GM21526 (cell line): ENCODE results near the gene MYRFL.
"Not testable (repeated sequence)": the region's sequence is repeated elsewhere in the genome, so short reads cannot be mapped to it uniquely, and the experiment has no call there.

ENCODE experiments used
- ATAC-seq: cut with Tn5 transposase; IDR thresholded peaks from one replicate; pipeline ENCODE4 v1.9.1; 2021; ENCODE audit warnings: moderate library complexity; ENCODE audit not compliant: unreplicated experiment, low FRiP score

Gene MYRFL

GRCh38 chr12:69978020-69978419 lies 153.0 kb downstream of the MYRFL start:
- no peak for ATAC-seq

DNA sequence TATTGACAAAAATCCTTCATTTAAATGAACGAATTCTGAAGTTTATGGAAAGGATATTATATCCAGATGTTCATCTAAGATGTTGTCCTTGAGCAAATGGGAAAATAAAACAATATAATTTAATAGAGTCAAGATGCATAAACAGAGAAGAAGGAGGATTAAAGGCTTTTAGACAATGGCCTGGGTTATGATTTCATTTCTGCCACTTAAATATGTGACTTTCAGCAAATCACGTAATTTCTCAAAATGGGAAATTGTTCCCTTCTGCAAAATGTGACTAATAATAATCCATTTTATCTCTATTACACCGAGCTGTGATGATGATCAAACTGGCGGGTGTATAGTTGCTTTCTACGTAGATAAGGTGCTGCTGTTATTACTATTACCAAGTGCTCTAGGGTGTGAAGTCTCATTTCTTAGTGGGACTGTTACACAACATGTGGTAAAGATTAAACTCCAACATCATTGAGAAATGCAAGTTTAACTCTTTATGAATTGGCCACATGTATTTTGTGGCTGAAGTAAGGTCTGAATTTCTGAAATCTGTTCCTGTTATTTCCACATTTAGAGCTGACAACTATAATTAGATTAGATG lies 157.0 kb downstream of the MYRFL start:
- no peak for ATAC-seq

- no peak for ATAC-seq
These were observed 159.2 kb downstream of the MYRFL start for GRCh38 chr12:69984241-69984640.

- ATAC-seq: peak; percentile 85
These were observed 160.6 kb downstream of the MYRFL start for GRCh38 chr12:69985656-69986055.

DNA sequence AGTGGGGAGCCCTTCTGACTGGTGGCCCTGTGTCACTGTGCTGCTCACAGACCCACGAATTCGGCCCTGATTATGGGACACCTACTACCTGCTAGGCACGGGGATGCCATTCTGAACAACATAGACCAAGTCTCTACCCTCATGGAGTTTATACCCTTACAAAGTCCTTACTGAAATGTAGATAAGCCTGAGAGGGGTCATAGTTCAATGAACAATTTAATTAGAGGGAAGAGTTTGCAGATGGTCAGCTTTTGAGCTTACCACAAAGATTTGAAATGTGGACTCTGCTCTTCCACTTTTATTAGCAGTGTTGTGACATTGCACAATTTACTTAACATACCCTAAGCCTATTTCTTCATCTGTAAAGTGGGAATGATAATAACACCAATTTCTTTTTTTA lies 161.1 kb downstream of the MYRFL start:
- no peak for ATAC-seq

- no peak for ATAC-seq
These were observed 162.6 kb downstream of the MYRFL start for GRCh38 chr12:69987579-69988091.

DNA sequence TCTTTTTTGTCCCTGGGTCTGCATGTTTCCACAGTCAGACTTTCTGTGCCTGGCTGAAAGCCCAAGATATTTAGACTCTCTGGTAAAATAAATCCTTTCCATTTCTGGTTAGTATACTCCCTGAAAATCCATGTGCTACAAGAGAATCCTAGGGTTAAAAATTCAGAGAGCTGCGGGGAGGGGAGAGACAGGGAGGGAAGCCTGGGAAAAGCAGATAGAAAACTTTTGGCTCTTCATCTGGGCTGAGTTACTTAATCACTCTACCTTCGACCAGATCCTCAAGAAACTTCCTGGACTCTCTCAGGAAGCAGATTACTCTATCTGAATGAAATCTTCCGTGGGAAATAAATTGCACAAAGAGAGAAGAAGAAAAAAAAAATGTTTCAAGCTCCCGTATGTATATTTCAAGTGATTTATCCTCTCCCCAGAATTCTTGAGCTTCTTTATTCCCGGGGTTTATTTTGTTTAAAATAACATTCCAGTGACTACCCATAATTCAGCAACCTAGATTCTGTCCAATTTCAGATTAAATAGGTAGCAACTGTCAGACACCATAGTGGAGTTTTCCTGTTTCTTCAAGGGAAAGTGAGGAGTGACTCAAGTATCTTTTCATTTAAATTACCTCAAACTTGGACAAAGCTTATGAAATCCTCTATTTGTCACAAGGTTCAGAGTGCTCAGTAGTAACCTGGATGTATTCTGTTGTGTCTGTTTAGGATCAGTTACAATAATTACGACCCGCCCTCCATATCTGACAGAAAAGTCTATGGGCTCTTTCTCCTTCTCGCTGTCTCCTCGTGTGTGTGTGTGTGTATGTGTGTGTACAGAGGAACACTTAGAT lies 163.7 kb downstream of the MYRFL start:
- no peak for ATAC-seq

DNA sequence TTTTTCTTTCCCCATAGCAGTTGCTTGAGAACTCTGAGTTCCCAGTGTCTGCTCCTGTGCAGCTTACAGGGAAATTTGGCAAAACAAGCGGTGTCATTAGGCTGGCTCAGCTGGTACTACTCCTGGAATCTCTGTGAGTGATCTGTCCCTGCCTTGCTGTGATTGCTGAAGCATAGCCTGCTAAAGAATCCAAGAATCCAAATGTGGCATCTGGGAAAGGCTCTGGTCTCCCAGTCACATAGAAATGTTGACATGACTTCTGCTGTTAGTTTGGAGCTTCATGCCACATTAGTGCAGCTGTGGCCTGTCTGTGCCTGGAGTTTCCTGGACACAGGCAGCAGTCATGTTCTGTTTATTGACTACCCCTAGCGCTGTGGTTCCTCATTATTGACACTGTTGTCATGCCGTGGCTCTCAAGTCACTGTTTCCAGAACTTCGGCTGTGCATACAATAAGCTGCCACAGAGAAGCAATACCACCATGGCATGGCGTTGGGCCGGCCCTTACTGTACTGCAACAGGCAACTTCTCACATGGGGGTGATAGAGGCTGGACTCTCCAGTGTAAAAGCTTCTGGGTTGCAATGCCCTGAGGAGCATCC lies 166.8 kb downstream of the MYRFL start:
- ATAC-seq: no peak

DNA sequence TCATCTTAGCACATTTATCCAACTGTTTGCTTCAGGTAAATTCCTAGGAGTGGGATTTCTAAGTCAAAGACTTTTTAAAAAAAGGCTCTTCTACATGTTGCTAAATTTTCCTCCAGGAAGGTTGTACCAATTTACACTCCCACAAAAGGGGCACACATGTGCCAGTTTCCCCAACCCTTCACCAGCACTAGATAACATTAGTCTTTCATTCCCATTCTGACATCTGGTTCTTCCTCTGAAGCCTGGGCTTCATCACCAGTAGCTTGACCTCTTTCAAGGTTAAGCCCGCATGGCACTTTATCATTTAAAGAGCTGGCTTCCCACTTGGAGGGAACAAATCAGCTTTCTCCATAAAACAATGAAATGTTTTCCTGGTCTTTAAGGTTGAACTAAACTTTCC lies 168.4 kb downstream of the MYRFL start:
- ATAC-seq: no peak

DNA sequence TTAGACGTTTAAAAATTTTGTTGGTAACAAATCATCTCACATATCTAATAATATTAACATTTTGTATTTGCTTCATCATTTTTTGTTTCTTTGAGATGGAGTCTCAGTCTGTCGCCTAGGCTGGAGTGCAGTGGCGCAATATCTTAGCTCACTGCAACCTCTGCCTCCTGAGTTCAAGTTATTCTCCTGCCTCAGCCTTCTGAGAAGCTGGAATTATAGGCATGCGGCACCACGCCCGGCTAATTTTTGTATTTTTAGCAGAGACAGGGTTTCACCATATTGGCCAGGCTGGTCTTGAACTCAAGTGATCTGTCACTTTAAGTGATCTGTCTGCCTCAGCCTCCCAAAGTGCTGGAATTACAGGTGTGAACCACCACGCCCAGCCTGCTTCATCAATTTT lies 169.1 kb downstream of the MYRFL start:
- ATAC-seq: not testable (repeated sequence)

DNA sequence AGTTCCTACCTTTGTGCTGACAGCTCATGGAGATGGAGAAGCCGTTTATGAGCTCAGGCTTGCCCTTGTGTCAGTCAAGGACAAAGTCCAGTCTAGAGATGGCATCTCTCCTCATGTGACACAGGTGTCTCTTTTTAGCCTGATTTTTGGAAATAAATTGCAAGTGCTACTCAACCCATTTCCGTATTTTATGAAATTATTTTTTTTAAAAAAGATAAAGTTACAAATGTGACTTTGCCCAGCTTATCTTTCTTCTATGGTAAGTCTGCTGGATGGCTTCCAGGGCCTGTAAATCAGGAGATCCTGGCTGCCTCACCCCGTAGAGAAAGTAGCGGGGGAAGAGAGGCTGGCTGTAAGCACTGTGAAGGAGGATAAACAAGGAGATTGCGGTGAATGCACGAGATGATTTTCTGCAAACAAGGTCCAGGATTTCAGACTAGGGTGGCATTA lies 169.7 kb downstream of the MYRFL start:
- ATAC-seq: no peak

DNA sequence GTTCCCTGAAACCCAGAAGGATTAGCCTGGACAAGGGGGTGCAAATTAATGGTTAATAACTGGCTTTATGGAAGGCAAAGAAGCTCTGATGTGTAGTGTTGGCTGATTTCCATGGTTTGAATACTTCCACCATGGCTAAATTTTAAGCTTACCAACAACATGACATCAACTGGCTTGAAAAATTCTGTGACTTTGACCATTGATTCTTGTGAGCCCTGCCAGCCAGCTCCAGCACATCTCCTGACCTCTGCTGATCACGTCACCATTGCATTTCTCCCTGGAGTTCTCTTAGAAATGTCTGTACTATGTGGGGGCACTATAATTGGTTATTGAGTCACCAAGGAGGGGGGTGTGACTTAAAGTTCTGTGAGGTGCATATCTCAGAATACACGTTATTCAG lies 171.2 kb downstream of the MYRFL start:
- no peak for ATAC-seq

DNA sequence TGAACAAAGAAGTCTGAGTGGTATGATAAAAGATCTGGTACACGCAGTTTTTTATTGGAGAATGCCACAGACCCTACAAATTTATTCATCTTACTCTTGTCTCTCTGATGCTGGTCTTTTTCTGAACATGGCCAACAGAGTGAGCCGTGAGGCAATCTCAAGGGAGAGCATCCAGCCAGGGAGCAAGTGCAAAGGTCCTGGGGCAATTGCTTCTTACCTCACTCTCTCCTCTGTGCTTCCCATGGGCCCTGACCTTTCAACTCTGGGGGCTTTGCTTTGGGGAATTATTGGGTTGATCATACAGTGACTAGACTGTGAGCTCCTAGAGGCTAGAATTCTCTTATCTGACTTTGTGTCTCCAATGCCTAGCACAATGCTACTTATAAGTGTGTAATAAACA lies 171.7 kb downstream of the MYRFL start:
- ATAC-seq: no peak

DNA sequence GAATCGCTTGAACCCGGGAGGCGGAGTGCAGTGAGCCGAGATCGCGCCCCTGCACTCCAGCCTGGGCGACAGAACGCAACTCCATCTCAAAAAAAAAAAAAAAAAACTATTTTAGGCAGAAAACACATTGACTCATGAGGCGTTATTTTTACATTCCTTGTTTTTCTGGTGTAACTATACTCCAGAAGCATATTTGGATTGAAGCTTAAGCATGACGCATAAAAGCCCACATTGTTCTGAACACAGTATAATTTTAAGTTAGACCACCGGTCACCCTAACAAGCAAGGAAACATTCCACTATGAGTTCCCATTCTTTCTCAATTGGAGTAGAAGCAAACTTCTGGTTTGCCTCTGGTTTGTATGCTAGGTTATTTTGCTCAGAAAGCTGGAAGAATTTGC lies 173.0 kb downstream of the MYRFL start:
- no peak for ATAC-seq

DNA sequence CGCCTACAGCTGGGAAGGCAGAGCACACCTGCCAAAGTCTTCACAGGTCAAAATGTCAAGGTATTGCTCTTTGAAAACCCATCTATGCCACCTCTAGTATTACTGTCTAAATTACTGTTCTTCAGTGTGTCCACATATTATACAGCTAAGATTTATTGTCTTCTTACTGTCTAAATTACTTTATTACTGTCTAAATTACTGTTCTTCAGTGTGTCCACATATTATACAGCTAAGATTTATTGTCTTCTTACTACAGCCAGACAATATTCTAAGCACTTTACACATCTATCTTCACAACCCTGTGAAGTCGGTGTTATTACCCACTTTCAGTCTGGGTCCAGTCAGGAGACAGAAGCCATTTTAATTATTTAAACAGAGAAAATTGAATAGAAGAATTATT lies 173.9 kb downstream of the MYRFL start:
- no peak for ATAC-seq

DNA sequence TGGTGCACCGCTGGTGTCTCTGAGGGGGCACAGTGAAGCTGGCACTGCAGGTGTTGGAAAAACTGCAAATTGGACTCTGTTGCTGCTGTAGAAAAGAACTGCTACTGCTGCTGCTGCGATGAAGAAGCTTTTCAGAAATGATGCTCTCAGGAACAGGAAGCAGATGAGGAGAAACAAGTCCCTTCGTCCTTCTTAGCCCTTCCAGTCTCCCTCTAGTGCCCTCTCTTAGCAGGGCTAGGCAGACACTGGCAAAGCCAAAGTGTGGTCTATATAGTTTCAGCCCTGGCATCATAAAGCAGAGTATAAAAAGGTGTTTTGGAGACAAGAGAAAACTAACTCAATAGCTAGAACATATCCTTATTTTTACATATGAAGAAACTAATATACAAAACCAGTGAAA lies 174.5 kb downstream of the MYRFL start:
- no peak for ATAC-seq

DNA sequence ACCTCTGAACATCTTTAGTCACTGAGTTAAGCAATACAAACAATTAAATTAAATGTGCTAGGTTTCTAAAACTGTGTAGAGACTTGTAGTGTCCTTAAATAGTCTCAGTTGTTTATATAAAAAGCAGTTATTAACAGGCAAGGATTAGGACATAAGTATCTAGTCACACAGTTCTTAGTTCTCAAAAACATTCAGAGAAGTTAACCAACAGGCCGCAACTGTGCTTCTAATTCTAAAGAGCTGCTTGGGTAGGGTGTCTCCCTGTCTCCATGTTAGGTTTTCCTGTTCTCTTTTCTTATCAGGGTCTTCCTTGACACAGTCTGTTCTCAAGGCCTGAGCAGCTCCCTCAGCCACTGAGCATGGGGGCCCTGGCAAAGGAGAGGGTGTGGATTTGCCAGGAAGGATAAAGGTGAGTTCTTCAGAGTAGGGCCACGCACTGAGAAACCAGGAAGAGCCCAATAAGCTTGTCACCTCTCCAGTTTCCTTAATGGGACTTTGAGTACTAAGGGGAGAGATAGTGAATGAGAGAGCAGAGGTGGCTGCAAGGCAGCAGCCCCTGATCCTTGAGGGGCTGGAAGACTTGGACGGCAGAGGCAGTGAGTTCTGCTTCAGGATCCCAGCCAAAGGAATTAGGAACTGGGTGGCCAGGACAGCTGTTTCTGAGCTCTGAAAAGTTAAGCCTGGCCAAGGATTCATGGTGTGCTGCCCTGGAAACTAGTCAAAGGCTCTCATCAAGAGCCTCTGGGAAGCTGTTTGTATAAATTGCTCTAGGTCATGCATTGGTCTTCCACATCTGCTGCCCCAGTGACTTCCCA lies 177.3 kb downstream of the MYRFL start:
- no peak for ATAC-seq

DNA sequence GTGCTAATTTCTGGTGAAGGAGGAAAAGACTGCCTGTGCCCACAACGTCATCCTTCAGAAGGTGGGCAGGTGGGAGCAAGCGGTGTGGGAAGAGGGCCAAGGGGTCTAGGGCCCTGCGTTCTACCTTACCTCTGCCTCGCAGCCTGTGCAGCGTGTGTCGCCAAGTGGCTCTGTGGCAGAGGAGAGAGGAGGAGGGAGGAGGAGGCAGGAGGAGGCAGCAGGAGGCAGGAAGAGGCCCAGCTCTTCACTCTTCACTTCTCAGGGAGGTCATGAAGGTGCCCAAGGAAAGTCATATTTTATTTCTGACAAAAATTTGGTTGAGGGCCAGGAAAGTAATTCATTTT lies 177.9 kb downstream of the MYRFL start:
- no peak for ATAC-seq

DNA sequence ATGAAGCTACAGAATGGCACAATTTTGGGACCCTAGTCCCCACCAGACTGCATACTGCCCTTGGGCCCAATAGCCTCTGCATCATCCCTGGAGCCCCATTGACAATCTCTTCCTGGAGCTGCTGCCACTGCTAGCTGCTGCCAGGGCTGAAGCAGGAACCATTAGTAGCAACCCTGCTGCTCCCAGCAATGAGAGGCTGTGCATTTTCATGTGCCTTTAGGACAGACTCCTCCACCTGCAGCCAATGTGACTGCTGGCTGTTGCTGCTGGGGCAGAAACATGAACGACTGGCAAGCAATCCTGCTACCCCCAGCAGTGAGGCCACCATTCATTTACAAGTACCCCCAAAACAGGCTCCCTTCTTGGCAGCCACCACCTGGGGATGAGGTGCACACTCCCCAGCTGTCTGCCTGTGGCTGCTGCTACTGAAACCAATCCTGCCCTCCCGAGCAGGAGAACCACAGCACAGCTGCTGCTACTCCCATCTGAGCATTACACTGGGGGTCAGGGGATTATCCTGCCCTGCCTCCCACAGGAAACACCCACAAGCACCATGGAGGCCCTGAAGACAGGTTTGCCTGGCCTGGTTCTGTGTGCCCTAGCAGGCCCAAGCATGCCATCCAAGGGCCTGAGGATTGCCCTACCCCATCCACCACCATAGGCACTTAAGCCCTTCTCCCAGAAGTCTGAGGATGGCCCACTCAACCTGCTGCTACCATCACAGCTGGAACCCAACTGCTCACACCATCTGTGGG lies 181.0 kb downstream of the MYRFL start:
- no peak for ATAC-seq

DNA sequence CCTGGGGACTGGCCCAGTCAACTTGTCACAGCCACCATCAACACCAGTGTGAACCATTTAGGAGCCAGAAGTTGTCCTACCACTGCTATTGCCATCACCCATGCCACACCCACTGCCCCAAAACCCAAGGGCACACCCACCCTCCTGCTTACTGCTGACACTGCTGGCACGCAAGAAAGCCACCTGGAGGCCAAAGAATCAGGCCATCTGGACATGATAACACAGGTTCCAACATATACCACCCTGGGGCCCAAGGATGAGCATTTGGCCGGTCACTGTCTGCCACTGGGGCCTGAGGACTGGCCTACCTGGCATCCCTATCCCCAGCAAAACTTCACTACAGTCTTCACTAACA lies 181.6 kb downstream of the MYRFL start:
- no peak for ATAC-seq
